T-helper 2 cell treated with Interferon-gamma antibody and Interleukin-4, amounts not matched to agents 100 ng/mL and 5 ng/mL, for 36 hours (primary cell): ENCODE data around the gene ABHD2. TPM values are rescaled to one million over a fixed set of nuclear protein-coding genes. Genes with fewer than 3 reads are reported as not detected.
"Not testable (repeated sequence)": the region's sequence is repeated elsewhere in the genome, so short reads cannot be mapped to it uniquely, and the experiment has no call there.

Experiments used
- intact Hi-C: fragments of 100-400 bp; cut with micrococcal nuclease; formaldehyde crosslinking; loops from one replicate; pipeline ENCODE4 v1.15.1; 2023
- total RNA-seq: library from RNA; stranded (reverse); gene quantifications from 2 replicates; pipeline ENCODE4 v1.2.3, GENCODE V29; 2022

ABHD2 gene
- total RNA-seq, 1 donor from 2014 or later: 67.8 TPM

DNA sequence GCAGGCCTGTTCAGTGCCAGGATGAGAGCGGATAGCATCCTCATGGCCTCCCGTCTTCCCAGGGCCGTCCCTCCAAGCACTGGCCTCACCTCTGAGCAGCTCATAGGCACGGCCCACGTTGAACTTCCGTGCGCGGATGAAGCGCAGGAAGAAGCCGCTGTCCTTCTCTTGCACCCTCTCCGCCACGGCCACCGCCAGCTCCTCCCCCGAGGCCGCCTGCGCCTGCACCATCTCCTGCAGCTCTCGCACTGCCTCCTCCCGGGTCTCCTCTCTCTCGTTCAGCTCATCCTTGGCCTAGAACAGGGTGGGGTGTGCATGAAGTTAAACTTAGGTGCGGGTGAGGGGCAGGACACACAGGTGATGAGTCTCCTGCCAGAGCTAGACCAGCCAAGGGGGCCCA is 128.8 kb downstream of the ABHD2 start:
- intact Hi-C loops: no loop called here

DNA sequence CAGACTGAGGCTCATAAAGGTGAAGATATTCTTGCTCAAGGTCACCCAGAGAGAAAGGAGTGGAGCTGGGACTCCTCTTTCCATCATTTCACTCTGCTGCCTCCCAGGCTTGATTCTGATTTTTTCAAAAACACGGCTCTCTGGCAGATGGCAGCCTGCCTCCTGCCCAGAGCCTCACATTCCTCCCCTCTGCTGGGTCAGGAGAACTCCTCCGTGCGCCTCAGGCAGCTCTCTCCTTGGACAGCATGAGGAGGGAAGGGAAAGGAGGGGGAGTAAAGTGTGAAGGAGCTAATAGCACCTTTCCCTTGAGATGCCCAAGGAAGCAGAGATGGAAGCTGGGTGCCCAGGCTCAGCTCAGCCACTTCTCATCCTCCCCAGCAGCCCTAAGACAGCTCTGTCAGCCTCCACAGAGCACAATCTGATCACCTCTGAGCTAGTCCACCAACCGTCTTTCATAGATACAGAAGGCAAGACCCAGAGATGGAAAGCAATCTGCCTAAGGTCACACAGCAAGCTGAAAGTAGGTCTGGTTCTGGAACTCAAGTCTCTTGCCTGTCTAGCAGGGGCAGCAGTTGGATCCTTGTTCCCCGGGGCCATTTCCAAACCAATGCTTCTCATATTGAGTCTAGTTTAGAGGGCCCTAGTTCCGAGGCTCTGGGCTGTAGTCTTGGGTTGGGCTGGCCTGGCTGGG is 129.6 kb downstream of the ABHD2 start:
- intact Hi-C loops: no loop called here

DNA sequence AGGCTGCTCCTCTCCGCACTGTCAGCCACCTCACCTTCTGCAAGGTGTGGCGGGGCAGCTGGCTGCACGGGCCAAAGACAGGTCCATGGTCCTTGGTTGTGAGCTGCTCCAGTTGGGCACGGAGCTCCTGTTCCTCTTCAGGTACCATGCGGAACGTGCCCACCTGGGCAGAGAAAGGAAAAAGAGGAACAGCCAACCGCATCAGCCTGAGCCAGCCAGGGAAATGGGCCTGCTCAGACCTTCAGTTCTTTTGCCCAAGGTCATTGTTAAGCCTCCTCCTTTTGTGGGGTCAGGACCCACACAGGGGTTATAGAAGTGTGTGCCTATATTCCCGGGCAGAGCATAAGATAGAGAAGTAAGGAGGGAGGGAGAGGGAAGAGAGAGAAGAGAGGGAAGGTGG is 130.3 kb downstream of the ABHD2 start:
- intact Hi-C loops: no loop called here

DNA sequence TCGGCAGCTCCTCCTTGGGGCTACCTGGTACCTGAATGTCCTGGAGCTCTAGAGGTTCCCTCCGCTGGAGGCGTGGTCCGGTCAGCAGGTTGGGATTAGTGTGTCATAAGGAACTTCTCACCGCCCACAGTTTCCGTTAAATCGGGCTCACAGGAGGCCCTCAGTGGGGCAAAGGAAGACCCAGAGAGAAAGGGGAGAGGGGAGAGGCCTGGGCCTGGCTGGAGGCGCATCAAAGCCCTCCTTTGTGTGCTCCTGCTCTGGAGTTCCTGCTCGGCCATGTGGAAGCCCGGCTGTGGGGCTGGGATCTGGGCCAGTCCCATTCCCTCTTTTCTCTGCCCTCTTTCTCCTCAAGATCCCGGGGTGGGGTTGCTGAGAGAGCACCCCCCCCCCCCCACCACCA is 133.3 kb downstream of the ABHD2 start, which contains the start of gene RLBP1:
RLBP1 (minus strand) TSS at position 37 of the 400 bp plus-strand sequence. CDS start 2,604 bp downstream, outside the sequence.
- intact Hi-C loops: no loop called here

DNA sequence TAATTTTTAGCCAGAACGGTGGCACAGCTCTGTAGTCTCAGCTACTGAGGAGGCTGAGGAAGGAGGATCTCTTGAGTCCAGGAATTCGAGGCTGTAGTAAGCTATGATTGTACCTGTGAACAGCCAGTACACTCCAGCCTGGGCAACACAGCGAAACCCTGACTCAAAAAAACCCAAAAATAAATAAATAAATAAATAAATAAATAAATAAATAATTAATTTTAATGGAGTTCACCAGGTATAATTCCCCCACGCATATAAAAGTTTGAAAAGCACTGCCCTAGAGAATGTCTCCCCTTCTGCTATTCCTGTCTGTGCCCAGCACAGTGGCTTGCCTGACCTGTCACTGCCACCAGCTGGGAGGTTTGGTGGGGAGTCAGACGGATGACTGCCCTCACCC is 137.3 kb downstream of the ABHD2 start:
- intact Hi-C loops: no loop called here

DNA sequence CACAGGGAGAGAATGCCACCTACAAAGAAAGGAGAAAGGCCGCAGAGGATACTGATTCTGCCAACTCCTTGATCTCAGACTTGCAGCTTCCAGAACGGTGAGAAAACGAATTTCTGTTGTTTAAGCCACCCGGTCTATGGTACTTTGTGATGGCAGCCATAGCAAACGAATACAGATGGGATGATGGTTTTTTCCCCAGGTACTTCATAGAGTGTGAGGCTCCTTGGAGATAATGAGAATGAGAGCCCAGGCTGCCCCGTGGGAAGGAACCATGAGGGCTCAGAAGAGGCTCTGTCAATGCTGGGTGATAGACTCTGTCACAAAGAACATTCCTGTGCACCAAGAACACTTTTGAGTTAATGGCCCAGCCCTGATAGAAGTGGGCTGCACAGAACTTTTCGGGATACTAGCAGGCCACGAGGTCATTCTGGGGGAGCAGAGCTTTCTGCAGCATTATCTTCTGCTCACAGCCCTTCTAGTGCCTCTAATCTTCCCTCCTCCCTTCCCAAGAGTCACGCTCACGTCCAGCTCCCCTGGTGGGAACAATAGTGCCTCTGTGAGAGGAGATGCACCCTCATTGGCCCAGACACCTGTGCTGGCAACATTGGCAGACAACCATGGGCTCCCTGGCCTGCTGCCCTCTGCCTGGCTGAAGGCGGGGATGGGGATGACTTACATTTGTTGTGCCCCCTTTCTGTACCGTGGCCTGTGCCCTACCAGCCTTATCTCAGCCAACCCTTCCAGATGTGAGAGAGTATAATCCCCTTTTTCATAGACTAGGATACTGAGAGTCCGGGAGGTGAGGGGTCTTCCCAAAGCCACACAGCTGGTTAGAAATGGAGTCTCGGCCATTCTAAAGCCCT is 138.3 kb downstream of the ABHD2 start:
- intact Hi-C loops: no loop called here

DNA sequence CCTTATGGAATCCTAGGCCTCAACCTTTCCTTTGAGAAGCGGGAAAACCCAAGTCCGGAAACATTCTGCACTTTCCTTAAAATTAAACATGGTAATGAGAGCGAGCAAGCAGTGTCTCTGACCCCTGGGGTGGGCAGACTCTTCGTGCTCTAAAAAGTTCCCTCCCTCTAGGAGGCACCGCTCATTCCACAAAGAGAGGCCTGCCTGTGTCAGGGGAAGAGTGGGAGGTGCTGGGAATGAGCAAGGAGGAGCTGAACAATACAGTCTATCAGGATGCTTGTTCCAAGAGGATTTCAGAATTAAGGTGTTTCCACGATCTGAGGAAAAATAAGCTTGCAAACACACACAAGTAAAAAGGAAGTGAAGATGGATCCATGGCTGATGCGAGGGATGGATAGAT is 139.2 kb downstream of the ABHD2 start:
- intact Hi-C loops: no loop called here

DNA sequence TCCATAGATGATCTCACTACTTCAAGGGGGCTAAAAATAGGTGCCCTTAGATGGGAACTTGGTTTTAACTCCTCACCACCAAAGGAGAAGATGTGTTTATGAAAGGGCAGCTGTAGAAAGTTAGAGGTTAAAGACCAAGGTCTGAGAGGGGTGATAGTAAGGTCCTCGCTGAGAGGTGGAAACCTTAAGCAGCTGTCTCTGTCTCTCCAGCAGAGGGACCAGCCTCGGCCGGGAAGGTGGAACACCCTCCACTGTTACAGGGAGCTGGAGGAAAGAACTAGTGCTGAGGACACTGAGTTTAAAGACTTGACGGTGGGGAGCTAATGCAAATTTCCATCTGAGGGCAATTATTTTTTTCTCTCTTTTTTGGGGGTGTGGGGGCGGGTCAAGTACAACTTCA is 142.0 kb downstream of the ABHD2 start:
- intact Hi-C loops: no loop called here

DNA sequence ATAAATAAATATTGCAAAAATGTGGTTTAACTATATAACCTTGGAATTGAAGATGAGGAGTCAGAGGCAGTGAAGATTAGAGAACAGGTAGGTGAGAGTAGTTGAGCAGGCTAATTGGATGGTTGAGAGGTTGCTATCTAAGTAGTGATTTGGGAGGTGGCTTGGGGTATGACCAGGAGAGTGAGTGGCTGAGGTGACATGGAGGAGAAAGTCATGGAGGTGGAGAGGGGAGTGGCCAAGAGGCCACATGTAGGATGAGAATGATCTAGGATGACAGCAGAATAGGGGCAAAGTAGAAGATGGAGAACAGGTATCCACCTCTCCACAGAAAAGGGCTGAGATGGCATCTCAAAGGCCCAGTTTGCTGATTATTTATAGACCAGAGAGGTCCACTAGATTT is 143.6 kb downstream of the ABHD2 start:
- intact Hi-C loops: no loop called here

DNA sequence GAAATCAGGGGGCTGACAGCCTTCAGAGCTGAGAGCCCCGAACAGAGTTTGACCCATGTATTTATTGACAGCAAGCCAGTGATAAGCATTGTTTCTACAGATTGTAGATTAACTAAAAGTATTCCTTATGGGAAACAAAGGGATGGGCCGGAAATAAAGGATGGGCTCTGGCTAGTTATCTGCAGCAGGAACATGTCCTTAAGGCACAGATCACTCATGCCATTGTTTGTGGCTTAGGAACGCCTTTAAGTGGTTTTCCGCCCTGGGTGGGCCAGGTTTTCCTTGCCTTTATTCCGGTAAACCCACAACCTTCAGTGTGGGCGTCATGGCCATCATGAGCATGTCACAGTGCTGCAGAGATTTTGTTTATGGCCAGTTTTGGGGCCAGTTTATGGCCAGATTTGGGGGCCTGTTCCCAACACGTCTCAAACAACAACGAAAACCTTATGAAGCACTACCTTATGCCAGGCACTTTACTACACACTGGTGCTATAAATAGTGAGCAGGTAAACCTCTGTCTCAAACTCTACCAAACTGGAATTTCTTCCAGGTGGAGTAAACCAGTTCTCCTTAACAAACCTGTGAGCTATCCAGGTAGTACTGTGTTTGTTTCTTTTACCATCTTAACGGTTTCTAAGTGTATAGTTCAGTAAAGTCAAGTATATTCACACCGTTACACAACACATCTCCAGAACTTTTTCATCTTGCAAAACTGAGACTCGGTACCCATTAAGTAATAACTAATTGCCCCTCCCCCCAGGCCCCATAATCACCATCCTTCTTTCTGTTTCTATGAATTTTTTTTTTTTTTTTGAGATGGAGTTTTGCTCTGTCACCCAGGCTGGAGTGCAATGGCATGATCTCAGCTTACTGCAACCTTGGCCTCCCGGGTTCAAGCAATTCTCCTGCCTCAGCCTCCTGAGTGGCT is 151.9 kb downstream of the ABHD2 start:
- intact Hi-C loops: loop anchor here (5.0 to 10.0 kb wide), 2 partner anchors 335 to 343 kb away; partner anchors contain the start of genes HAPLN3 and TICRR

DNA sequence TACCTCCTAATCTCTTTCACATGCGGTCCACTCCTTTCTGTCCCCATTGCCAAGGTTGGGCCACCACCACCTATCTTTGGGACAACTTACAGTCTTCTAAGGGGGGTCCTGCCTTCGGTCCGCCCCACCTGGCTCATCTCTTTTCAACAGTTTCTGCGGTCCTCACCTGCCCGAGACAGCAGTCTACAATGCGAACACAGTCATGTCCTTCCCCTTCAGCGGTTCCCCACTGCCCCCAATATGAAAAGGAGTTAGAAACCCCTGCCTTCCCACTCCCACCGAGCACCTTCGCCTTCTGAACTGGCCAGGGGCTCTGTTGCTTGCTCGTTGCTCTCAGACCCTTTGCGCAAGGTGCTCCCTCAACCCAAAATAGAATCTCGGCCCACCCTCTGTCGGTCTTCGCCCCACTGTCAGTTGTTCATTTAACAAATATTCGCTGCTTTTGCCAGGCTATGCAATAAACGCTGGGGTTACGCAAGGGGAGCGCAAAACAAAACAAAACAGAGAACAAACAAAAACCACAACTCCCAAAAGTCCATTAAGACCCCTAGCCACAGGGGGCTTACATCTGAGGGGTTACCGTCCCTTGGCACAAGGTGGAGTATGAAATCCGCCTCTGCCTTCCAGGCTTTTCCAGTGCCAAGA is 154.9 kb downstream of the ABHD2 start:
- intact Hi-C loops: loop anchor here (5.0 to 10.0 kb wide), 2 partner anchors 332 to 346 kb away; partner anchors contain the start of genes HAPLN3 and TICRR

DNA sequence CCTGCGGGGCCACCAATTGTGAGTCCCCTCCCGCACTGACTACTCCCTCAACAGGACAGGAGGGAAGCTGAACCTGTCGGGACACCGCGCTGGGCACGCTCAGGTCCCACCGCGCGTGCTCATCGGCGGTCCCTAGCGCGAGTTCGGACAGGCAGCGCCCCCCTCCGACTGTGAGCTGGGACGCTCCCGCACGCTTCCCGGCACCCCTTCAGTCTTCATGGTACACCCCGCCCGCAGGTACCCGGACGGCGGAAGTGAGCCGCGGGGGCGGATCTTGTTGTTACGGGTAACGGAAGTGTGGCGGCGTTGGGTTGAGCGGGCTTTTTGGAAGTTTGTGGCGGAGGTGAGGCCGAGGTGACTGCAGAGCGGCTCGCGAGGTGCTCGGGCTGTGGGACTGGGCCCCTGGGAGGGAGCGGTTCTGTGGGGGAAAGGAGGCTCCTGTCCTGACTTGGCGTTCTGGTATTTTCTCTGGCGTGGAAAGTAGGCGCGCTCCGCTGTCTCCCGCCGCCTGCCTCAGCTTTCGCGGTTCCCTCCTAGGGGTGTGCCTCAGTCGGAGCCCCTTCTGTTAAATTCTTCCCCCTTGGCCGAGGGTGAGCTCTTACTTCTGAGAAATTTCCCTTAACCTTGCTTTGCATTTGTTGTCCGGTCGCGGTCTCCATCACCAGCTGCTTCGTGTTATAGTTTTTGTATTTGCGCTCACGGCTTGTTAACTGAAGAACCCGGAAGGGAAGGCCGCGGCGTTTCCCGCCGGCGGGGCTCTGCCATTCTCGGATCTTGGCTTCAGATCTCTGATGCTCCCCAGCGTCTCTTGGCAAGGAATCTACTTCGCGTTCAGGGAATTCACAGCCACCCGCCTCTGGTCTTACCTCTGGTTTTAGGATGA is 155.7 kb downstream of the ABHD2 start, which contains the start of gene FANCI:
FANCI (plus strand) TSS at position 289 of the 883 bp plus-strand sequence. CDS start 3,669 bp downstream, outside the sequence.
- intact Hi-C loops: loop anchor here (1.0 to 10.0 kb wide), 5 partner anchors 37 to 347 kb away; partner anchors contain the start of genes ABHD2, HAPLN3 and TICRR

DNA sequence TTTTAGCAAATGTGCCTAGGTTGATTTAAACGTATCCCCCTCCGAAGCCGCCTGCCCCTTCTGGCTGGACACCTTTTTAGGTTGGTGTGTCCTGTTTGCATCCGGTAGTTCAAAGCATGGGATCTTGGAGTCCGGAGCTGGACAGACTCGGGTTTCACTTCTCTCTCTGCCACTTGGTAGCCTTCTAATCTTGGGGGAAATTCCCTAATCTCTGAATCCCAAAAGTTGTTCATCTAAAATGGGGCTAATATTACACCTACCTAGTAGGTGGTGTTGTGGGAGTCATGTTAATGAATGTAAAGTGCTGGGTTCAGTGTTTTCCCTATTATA is 156.3 kb downstream of the ABHD2 start:
- intact Hi-C loops: loop anchor here (1.0 to 10.0 kb wide), 5 partner anchors 38 to 347 kb away; partner anchors contain the start of genes ABHD2, HAPLN3 and TICRR

DNA sequence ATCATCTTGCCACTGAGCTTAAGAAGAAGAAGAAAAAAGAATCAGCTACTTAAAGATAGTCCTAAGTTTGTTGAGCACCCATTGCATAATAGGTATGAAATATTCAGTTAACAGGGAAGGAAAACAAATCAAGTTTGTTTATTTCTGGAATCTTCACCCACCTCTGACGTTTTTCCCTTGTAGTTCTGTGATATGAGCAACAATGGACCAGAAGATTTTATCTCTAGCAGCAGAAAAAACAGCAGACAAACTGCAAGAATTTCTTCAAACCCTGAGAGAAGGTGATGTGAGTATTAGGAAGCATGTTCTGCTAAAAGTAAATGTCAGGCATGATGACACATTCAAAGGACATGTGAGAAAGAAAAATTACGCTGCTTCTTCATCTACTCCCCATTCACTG is 159.2 kb downstream of the ABHD2 start:
- intact Hi-C loops: loop anchor here (5.0 to 10.0 kb wide), 2 partner anchors 45 to 327 kb away; partner anchors contain the start of gene TICRR

DNA sequence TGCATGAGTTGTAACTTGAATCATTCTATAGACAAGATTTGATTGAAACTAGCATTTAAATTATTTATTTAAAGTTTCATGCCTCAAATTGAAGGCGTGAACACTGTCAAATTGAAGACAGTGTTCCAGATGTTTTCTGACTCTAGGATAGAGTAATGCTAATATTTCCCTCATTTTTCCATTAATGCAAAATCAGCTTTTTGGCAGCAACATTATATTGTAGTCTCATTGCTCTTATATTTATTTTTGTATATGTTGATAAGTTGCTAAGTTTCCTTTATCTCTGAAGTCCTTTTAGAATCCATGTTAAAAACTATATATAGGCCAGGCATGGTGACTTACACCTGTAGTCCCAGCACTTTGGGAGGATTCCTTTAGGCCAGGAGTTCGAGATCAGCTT is 160.3 kb downstream of the ABHD2 start:
- intact Hi-C loops: loop anchor here (5.0 to 10.0 kb wide), 2 partner anchors 44 to 326 kb away; partner anchors contain the start of gene TICRR

DNA sequence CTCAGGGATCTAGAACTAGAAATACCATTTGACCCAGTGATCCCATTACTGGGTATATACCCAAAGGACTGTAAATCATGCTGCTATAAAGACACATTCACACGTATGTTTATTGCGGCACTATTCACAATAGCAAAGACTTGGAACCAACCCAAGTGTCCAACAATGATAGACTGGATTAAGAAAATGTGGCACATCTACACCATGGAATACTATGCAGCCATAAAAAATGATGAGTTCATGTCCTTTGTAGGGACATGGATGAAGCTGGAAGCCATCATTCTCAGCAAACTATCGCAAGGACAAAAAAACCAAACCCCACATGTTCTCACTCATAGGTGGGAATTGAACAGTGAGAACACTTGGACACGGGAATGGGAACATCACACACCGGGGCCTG is 161.9 kb downstream of the ABHD2 start:
- intact Hi-C loops: not testable (repeated sequence)
